OCI-LY7 (cell line): ENCODE results near the gene TPSG1. TPM values are rescaled to one million over a fixed set of nuclear protein-coding genes. Genes with fewer than 3 reads are reported as not detected.

ENCODE experiments used
- BruUV-seq: library from RNA; stranded (reverse); fragments of 400-500 nt; replicated peaks from 2 replicates; lab custom pipeline; 2021; lab: Mats Ljungman, UMichigan
- CTCF ChIA-PET: fragments of 300-600 bp; sonication (Branson Sonifier 250); formaldehyde crosslinking; loops from one replicate; lab custom pipeline; 2022; ENCODE audit warnings: antibody characterized with exemption; ENCODE audit not compliant: unreplicated experiment; lab: Charles Lee
- POLR2A ChIA-PET: fragments of 300-600 bp; sonication (Branson Sonifier 250); formaldehyde crosslinking; loops from one replicate; lab custom pipeline; 2022; ENCODE audit warnings: antibody characterized with exemption; lab: Charles Lee
- DNase-seq: peaks from one replicate; pipeline ENCODE4 v3.0.0-alpha.2; 2015; ENCODE audit warnings: low spot score
- H2AFZ ChIP-seq: fragments of 200-600 bp; sonication (generic), shearing (Covaris generic); 2 replicates; pipeline ENCODE4 v1.6.1; 2014; ENCODE audit warnings: mild to moderate bottlenecking, antibody characterized with exemption, low read length, moderate library complexity
- H3K27ac ChIP-seq: fragments of 200-600 bp; sonication (generic); 2 replicates; pipeline ENCODE4 v1.5.1; 2014; ENCODE audit warnings: mixed run types, low read depth, mild to moderate bottlenecking, moderate library complexity, low read length, inconsistent platforms; ENCODE audit not compliant: poor library complexity, severe bottlenecking
- H3K36me3 ChIP-seq: fragments of 200-600 bp; sonication (generic); 2 replicates; pipeline ENCODE4 v1.6.1; 2014; ENCODE audit warnings: mild to moderate bottlenecking, antibody characterized with exemption, low read length, moderate library complexity, mixed read lengths; ENCODE audit not compliant: insufficient read depth
- H3K4me1 ChIP-seq: fragments of 200-600 bp; sonication (generic); 2 replicates; pipeline ENCODE4 v1.5.1; 2014; ENCODE audit warnings: mild to moderate bottlenecking, low read length; ENCODE audit not compliant: insufficient read depth, poor library complexity, severe bottlenecking
- H3K4me2 ChIP-seq: fragments of 200-600 bp; sonication (generic); 2 replicates; pipeline ENCODE4 v1.6.1; 2014; ENCODE audit warnings: mild to moderate bottlenecking, low read length
- H3K4me3 ChIP-seq: fragments of 200-600 bp; sonication (generic); 2 replicates; pipeline ENCODE4 v1.5.1; 2014; ENCODE audit warnings: mild to moderate bottlenecking, low read depth, low read length; ENCODE audit not compliant: poor library complexity, severe bottlenecking
- H3K79me2 ChIP-seq: fragments of 200-600 bp; sonication (generic); 2 replicates; pipeline ENCODE4 v1.6.1; 2016; ENCODE audit warnings: low read depth, mild to moderate bottlenecking, low read length, moderate library complexity, mixed read lengths; ENCODE audit not compliant: insufficient read depth
- H3K9me2 ChIP-seq: fragments of 200-600 bp; sonication (generic); 2 replicates; pipeline ENCODE4 v1.6.1; 2016; ENCODE audit warnings: mild to moderate bottlenecking, low read length, mixed read lengths; ENCODE audit not compliant: insufficient read depth
- H3K9me3 ChIP-seq: fragments of 200-600 bp; sonication (generic); 2 replicates; pipeline ENCODE4 v1.6.1; 2014; ENCODE audit warnings: mild to moderate bottlenecking, mixed run types, low read length, mixed read lengths
- H4K20me1 ChIP-seq: fragments of 200-600 bp; sonication (generic); 2 replicates; pipeline ENCODE4 v1.6.1; 2014; ENCODE audit warnings: mild to moderate bottlenecking, antibody characterized with exemption, low read length, moderate library complexity, mixed read lengths; ENCODE audit not compliant: insufficient read depth
- EZH2phosphoT487 ChIP-seq: fragments of 200-600 bp; sonication (generic); IDR thresholded peaks from 2 replicates; pipeline ENCODE4 v1.6.1; 2018; ENCODE audit warnings: low read depth, borderline replicate concordance, mild to moderate bottlenecking, mixed run types, antibody characterized with exemption, low read length, moderate library complexity, mixed read lengths
- intact Hi-C: fragments of 100-400 bp; cut with micrococcal nuclease; formaldehyde crosslinking; loops from one replicate; pipeline ENCODE4 v1.10.0; 2022; ENCODE audit not compliant: unreplicated experiment
- total RNA-seq, 2 experiments: library from RNA; depleted of rRNA in 1 of 2; stranded (reverse); fragments of >200 nt in 1 of 2; shearing (Covaris generic) in 1 of 2; gene quantifications; 2 replicates each; pipeline ENCODE4 v1.2.3, GENCODE V29; 2014 to 2022
- TF ChIP-seq, protein P1 (sequence below): fragments of 200-600 bp; sonication (generic); conservative IDR thresholded peaks from 2 replicates; pipeline ENCODE4 v1.5.1; 2014; ENCODE audit warnings: mild to moderate bottlenecking, antibody characterized with exemption, low read length, moderate library complexity, mixed read lengths

The TPSG1 gene
- total RNA-seq, 2 experiments from 2014 or later: not detected

DNA sequence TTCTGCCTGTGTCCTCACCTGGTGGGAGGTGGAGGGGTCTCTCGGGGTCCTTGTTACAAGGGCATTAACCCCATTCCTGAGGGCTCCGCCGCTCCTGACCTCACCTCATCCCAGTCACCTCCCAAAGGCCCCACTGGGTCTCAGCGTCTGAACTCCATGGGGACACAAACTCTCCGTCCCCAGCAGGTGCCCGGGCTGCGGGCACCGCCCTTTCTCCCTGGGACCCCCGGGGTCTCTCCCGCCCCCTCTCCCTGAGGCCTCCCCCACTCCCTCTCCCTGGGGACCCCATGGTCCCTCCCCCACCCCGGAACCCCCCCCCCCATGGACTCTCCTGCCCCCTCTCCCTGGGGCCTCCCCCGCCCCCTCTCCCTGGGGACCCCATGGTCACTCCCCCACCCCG is 47.3 kb downstream of the TPSG1 start:
- no peak for DNase-seq
- no peak overlapping the region for H3K4me2 ChIP-seq
- H4K20me1 ChIP-seq: no peaks in the 10 kb centered on the region
- ChIA-PET CTCF (no interaction called here), POLR2A (no interaction called here)
- no peaks in the 10 kb centered on the region for H3K36me3 ChIP-seq
- TF ChIP-seq, protein P1, sequence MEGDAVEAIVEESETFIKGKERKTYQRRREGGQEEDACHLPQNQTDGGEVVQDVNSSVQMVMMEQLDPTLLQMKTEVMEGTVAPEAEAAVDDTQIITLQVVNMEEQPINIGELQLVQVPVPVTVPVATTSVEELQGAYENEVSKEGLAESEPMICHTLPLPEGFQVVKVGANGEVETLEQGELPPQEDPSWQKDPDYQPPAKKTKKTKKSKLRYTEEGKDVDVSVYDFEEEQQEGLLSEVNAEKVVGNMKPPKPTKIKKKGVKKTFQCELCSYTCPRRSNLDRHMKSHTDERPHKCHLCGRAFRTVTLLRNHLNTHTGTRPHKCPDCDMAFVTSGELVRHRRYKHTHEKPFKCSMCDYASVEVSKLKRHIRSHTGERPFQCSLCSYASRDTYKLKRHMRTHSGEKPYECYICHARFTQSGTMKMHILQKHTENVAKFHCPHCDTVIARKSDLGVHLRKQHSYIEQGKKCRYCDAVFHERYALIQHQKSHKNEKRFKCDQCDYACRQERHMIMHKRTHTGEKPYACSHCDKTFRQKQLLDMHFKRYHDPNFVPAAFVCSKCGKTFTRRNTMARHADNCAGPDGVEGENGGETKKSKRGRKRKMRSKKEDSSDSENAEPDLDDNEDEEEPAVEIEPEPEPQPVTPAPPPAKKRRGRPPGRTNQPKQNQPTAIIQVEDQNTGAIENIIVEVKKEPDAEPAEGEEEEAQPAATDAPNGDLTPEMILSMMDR: no peak
- no peak for TF ChIP-seq EZH2phosphoT487
- no peaks in the 10 kb centered on the region for H3K9me3 ChIP-seq
- intact Hi-C loops: no loop called here
- H2AFZ ChIP-seq: no peak overlapping the region
- H3K4me1 ChIP-seq: no peaks in the 10 kb centered on the region
- no peaks in the 10 kb centered on the region for H3K9me2 ChIP-seq
- no peak overlapping the region for H3K4me3 ChIP-seq
- no peak overlapping the region for H3K27ac ChIP-seq
- H3K79me2 ChIP-seq: no peaks in the 10 kb centered on the region
- no TSS peak for BruUV-seq

DNA sequence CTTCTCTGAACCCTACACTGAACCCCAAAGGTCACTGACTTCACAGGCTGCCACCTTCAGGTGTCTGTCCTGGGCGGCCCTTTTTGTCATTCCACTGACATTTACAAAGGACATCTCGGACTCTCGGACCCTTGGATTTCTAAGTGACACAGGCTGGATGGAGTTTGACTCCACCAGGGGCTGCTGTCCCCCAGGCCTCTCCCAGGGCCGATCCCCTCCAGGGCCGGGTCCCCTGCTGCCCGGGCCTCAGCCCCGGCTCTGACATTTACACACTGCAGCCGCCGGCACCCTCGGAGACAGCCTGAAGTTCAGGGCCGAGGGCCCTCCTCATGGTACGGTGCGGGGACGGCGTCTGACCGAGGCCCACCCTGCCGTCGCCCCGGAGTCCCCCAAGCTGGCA is 48.0 kb downstream of the TPSG1 start:
- POLR2A ChIA-PET: no interaction called here

DNA sequence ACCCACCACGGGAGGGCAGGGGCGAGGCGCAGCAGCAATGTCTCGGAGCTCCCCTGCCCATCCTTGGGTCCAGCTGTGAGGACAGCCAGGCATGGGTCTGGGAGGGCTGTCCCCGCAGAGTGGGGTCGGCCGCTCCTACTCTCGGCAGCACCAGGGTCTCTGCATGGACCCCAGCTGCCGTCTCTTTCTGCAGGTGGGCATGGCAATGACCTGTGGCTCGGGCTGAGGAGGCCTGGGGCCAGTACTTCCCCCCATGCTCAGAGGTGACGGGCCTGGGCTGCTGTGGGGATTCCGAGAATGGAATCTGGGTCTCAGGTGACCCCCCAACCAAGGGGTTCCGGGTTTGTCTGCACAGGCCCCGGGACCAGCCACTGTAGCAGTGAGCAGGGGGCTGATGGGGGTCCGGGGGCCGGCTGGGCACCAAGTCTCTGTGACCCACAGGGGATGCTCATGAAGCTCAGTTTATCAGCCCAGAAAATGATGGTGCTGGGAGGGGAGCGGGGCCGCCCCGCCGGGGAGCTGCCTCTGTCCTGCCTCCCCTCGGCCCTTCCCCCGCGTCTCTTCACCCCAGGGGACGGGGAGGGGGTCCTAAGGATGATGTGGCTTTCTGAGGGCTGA is 48.7 kb downstream of the TPSG1 start:
- Histone ChIP-seq H3K27ac (no peak overlapping the region), H4K20me1 (no peaks in the 10 kb centered on the region), H2AFZ (no peak overlapping the region), H3K4me1 (no peaks in the 10 kb centered on the region), H3K4me2 (no peak overlapping the region), H3K9me3 (no peaks in the 10 kb centered on the region), H3K9me2 (no peaks in the 10 kb centered on the region), H3K79me2 (no peaks in the 10 kb centered on the region), H3K36me3 (no peaks in the 10 kb centered on the region), H3K4me3 (no peak overlapping the region)
- no peak for TF ChIP-seq EZH2phosphoT487
- TF ChIP-seq, protein P1: no peak
- POLR2A ChIA-PET: no interaction called here
- no TSS peak for BruUV-seq
- intact Hi-C loops: no loop called here
- no peak for DNase-seq
- CTCF ChIA-PET: no interaction called here

More for the DNA sequence above, 48.0 kb downstream of the TPSG1 start:
- Histone ChIP-seq H3K4me2 (no peak overlapping the region), H3K9me3 (no peaks in the 10 kb centered on the region), H3K4me3 (no peak overlapping the region), H3K36me3 (no peaks in the 10 kb centered on the region), H3K27ac (no peak overlapping the region), H4K20me1 (no peaks in the 10 kb centered on the region), H3K79me2 (no peaks in the 10 kb centered on the region), H3K4me1 (no peaks in the 10 kb centered on the region), H3K9me2 (no peaks in the 10 kb centered on the region), H2AFZ (no peak overlapping the region)
- no peak for TF ChIP-seq EZH2phosphoT487
- TF ChIP-seq, protein P1: no peak
- CTCF ChIA-PET: no interaction called here
- no peak for DNase-seq
- no TSS peak for BruUV-seq
- intact Hi-C loops: no loop called here
